Measurements from ENCODE around the gene DLG2.
"Not testable (repeated sequence)": the region's sequence is repeated elsewhere in the genome, so short reads cannot be mapped to it uniquely, and the experiment has no call there.

The DLG2 gene

GRCh38 chr11:83425137-83425466 is 2202.0 kb downstream of the DLG2 start:
- DNase-seq (ENCODE audit: low read depth), result no peak
- TF ChIP-seq CTCF (IDR thresholded peaks at IDR 0.05; ENCODE audit: low read depth, low read length, missing control alignments), result no peak
- no peak overlapping the region for H3K4me3 ChIP-seq (ENCODE audit: low read depth, low read length)

- TF ChIP-seq CTCF (IDR thresholded peaks at IDR 0.05; ENCODE audit: low read depth, low read length, missing control alignments), result no peak
- no peak overlapping the region for H3K4me3 ChIP-seq (ENCODE audit: low read depth, low read length)
- no peak for DNase-seq (ENCODE audit: low read depth)
These were observed 2202.6 kb downstream of the DLG2 start for GRCh38 chr11:83424376-83425136.

GRCh38 chr11:83422641-83423040 is 2204.5 kb downstream of the DLG2 start:
- H3K4me3 ChIP-seq (ENCODE audit: low read depth, low read length); DNase-seq (ENCODE audit: low read depth): not testable (repeated sequence)

GRCh38 chr11:83410605-83411565 is 2216.3 kb downstream of the DLG2 start:
- TF ChIP-seq CTCF (IDR thresholded peaks at IDR 0.05; ENCODE audit: low read depth, low read length, missing control alignments), result no peak
- DNase-seq (ENCODE audit: low read depth), result no peak

GRCh38 chr11:83409891-83410290 is 2217.3 kb downstream of the DLG2 start:
- no peak for TF ChIP-seq CTCF (IDR thresholded peaks at IDR 0.05; ENCODE audit: low read depth, low read length, missing control alignments)
- no peak for DNase-seq (ENCODE audit: low read depth)
- no peak overlapping the region for H3K4me3 ChIP-seq (ENCODE audit: low read depth, low read length)

More at GRCh38 chr11:83410605-83411565, 2216.3 kb downstream of the DLG2 start:
- no peak overlapping the region for H3K4me3 ChIP-seq (ENCODE audit: low read depth, low read length)

GRCh38 chr11:83409476-83409875 is 2217.7 kb downstream of the DLG2 start:
- DNase-seq (ENCODE audit: low read depth), result no peak
- no peak for TF ChIP-seq CTCF (IDR thresholded peaks at IDR 0.05; ENCODE audit: low read depth, low read length, missing control alignments)

GRCh38 chr11:83408946-83409345 is 2218.2 kb downstream of the DLG2 start:
- H3K4me3 ChIP-seq (ENCODE audit: low read depth, low read length), result no peak overlapping the region
- no peak for DNase-seq (ENCODE audit: low read depth)
- no peak for TF ChIP-seq CTCF (IDR thresholded peaks at IDR 0.05; ENCODE audit: low read depth, low read length, missing control alignments)

More at GRCh38 chr11:83409476-83409875, 2217.7 kb downstream of the DLG2 start:
- no peak overlapping the region for H3K4me3 ChIP-seq (ENCODE audit: low read depth, low read length)

Data from GM12864 (cell line).